Measurements from ENCODE around the gene RASSF4.
A peak's percentile ranks its signal among the peaks of the same experiment; 100 is the strongest.

Gene RASSF4

GRCh38 chr10:44975431-44976331, 16.1 kb downstream of the RASSF4 start:
- H3K9ac ChIP-seq (ENCODE audit: low read depth, low read length), result no peak overlapping the region; the same call in 1 of the 2 replicates
- H3K27ac ChIP-seq (ENCODE audit: low read length), result no peak overlapping the region
- H3K27me3 ChIP-seq (ENCODE audit: insufficient read depth, low read length), result peaks cover 4% of the 10 kb centered on the region
- H3K36me3 ChIP-seq (ENCODE audit: insufficient read depth, low read depth, low read length), result no peaks in the 10 kb centered on the region
- H3K9me3 ChIP-seq (ENCODE audit: insufficient read depth, low read depth, low read length), result no peaks in the 10 kb centered on the region
- H3K4me1 ChIP-seq (ENCODE audit: insufficient read depth, low read length), result peaks cover 40% of the 10 kb centered on the region; the same call in 1 of the 2 replicates
- peak overlapping the region; percentile 48; the same call in 1 of the 2 replicates for H3K4me3 ChIP-seq (ENCODE audit: low read length)

DNA sequence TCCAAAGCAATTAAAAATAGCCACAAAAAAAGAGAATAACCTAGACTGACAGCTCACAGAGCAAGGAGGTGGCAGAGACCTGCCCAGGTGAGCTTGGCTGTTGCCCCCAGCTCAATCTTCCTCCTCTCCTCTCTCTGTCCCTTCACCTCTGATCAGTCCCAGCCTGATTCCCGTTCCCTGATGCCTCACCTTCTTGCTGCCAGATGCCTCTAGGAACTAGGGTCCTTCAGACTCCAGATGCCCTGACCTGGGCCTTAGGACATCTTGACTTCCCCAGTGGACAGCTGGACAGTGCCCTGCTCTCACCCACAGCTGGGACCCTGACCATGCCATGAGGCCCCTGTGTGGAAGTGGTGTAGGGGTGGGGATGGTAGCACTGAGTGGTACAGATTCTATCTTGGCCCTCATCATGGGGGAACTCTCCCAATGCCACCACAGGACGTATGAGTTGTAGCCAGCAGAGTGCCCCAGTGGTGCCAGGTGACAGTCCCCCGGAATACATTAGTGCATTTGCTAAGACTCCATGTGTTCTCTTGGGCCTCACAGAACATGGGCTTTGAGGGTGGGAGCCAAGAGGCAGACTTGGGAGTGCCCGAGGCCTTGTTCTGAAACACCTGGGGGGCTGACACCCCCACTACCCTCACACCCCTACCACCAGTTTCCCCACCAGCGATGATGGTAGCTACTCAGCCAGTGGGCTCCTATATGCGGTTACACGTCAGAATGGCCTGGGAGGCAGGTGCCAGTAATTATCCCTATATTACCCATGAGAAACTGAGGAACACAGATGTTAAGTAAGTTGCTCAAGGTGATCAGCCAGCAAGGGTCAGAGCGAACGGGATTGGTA, 17.0 kb downstream of the RASSF4 start:
- Histone ChIP-seq H3K9ac (ENCODE audit: low read depth, low read length) (no peak overlapping the region), H3K36me3 (ENCODE audit: insufficient read depth, low read depth, low read length) (no peaks in the 10 kb centered on the region), H3K4me1 (ENCODE audit: insufficient read depth, low read length) (peaks cover 43% of the 10 kb centered on the region; the same call in 1 of the 2 replicates), H3K4me3 (ENCODE audit: low read length) (no peak overlapping the region), H3K9me3 (ENCODE audit: insufficient read depth, low read depth, low read length) (no peaks in the 10 kb centered on the region), H3K27ac (ENCODE audit: low read length) (no peak overlapping the region), H3K27me3 (ENCODE audit: insufficient read depth, low read length) (peaks cover 8% of the 10 kb centered on the region)

- no peak overlapping the region for H3K27ac ChIP-seq (ENCODE audit: low read length)
- H3K4me3 ChIP-seq (ENCODE audit: low read length), result peak overlapping the region; percentile 40; the same call in 1 of the 2 replicates
- no peaks in the 10 kb centered on the region for H3K9me3 ChIP-seq (ENCODE audit: insufficient read depth, low read depth, low read length)
Measured at GRCh38 chr10:44977287-44978212, 17.9 kb downstream of the RASSF4 start.

GRCh38 chr10:44978213-44978569, 18.6 kb downstream of the RASSF4 start:
- no peaks in the 10 kb centered on the region for H3K9me3 ChIP-seq (ENCODE audit: insufficient read depth, low read depth, low read length)
- H3K27ac ChIP-seq (ENCODE audit: low read length), result no peak overlapping the region
- peaks cover 8% of the 10 kb centered on the region for H3K27me3 ChIP-seq (ENCODE audit: insufficient read depth, low read length)
- H3K9ac ChIP-seq (ENCODE audit: low read depth, low read length), result no peak overlapping the region
- peak overlapping the region; percentile 40 for H3K4me3 ChIP-seq (ENCODE audit: low read length)
- H3K4me1 ChIP-seq (ENCODE audit: insufficient read depth, low read length), result peaks cover 40% of the 10 kb centered on the region; the same call in 1 of the 2 replicates
- no peaks in the 10 kb centered on the region for H3K36me3 ChIP-seq (ENCODE audit: insufficient read depth, low read depth, low read length)

More at GRCh38 chr10:44977287-44978212, 17.9 kb downstream of the RASSF4 start:
- Histone ChIP-seq H3K4me1 (ENCODE audit: insufficient read depth, low read length) (peaks cover 43% of the 10 kb centered on the region; the same call in 1 of the 2 replicates), H3K36me3 (ENCODE audit: insufficient read depth, low read depth, low read length) (no peaks in the 10 kb centered on the region), H3K9ac (ENCODE audit: low read depth, low read length) (no peak overlapping the region), H3K27me3 (ENCODE audit: insufficient read depth, low read length) (peaks cover 8% of the 10 kb centered on the region)

DNA sequence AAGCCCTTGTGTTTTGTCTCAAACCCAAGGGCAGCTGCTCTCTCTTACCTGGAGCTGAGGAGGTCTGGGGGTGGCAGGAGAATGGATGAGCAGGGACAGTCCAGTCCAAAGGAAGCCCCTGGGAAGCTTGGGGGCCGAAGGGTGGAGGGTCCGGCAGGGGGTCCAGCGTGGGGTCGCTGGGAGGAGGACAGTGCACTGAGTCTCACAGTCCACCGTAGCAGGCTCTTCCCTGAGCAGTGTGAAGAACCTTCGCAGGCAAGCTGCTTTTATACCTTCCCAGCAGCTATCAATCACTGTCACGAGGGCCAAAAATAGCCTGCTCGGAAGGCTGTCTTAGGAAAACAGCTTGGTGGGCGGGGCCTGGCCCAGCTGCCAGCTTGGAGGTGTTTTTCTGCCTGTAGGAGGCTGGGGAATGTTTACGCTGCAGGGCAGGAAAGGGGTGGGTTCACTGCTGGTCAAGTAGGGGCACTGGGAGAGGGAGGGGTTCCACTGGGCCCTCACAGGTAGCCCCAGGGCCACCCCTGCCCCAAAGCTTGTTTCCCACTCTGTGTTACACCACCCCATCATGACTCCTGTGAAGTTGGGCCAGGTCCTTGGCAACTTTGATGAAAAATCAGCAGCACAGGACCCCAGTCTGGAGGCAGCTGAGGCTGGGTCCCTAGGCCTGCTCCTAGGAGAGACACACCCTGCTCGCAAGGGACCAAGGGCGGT, 19.1 kb downstream of the RASSF4 start, which contains the start of gene DEPP1:
TSS of gene DEPP1 (minus strand) at position 240 of the 711 bp plus-strand sequence. CDS start 779 bp downstream, outside the sequence.
- H3K27ac ChIP-seq (ENCODE audit: low read length), result peak within 1 kb of the TSS; percentile 53

GRCh38 chr10:44979281-44980191, 19.9 kb downstream of the RASSF4 start:
- H3K27ac ChIP-seq (ENCODE audit: low read length), result peak overlapping the region; percentile 53
- H3K9me3 ChIP-seq (ENCODE audit: insufficient read depth, low read depth, low read length), result no peaks in the 10 kb centered on the region
- no peak overlapping the region; the same call in 1 of the 2 replicates for H3K4me3 ChIP-seq (ENCODE audit: low read length)
- peaks cover 30% of the 10 kb centered on the region; the same call in 1 of the 2 replicates for H3K4me1 ChIP-seq (ENCODE audit: insufficient read depth, low read length)
- H3K27me3 ChIP-seq (ENCODE audit: insufficient read depth, low read length), result peaks cover 8% of the 10 kb centered on the region
- H3K36me3 ChIP-seq (ENCODE audit: insufficient read depth, low read depth, low read length), result no peaks in the 10 kb centered on the region
- H3K9ac ChIP-seq (ENCODE audit: low read depth, low read length), result peak overlapping the region; percentile 46; the same call in 1 of the 2 replicates

More for the DNA sequence above, 19.1 kb downstream of the RASSF4 start, which contains the start of gene DEPP1:
- Histone ChIP-seq H3K27me3 (ENCODE audit: insufficient read depth, low read length) (peaks cover 8% of the 10 kb centered on the region), H3K9me3 (ENCODE audit: insufficient read depth, low read depth, low read length) (no peaks in the 10 kb centered on the region), H3K36me3 (ENCODE audit: insufficient read depth, low read depth, low read length) (no peaks in the 10 kb centered on the region), H3K9ac (ENCODE audit: low read depth, low read length) (peak within 1 kb of the TSS; percentile 46; the same call in 1 of the 2 replicates), H3K4me3 (ENCODE audit: low read length) (peak within 1 kb of the TSS; percentile 40), H3K4me1 (ENCODE audit: insufficient read depth, low read length) (peaks cover 36% of the 10 kb centered on the region; the same call in 1 of the 2 replicates)

DNA sequence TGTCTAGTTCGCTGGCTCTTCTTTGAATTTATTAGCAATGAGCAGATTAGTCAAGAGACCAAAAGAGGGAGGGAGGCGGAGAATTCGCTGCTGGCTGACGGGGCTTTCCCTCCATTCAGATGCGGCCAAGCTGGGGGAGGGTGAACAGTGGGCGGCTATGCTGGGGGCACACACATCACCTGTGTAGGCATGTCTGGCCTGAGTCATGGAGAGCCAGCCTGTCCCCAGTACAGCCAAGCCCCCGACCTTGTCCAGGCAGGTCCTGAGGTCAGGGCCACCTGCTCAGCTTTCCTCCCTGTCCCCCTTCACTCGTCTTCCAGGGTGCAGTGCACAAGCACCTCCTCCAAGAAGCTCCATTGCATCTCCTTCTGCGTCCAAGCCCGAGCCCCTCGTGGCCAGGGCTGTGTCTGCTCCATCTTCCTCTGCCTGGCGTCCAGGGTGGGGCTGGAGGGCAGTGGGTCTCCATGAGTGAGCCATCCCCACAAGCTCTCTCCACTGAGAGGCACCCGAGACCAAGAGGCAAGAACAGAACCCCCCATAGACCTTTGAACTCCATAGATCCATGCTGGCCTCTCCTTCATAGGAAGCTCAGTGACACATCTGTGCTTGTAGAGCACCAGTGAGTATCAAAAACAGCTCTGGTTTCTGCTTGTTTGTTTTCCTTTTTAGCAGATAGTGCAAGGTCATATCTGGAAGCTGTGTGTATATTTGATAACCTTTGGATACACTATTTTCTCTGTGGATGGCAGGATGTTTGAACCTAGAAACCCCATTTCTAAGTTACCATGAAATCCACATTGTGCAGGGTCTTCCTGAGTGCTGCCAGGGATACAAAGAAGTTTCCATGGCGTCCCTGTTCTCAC, 20.9 kb downstream of the RASSF4 start:
- Histone ChIP-seq H3K9ac (ENCODE audit: low read depth, low read length) (0 out of 2 replicates have a peak overlapping the region, but pooled peaks have one; percentile 5), H3K27ac (ENCODE audit: low read length) (no peak overlapping the region), H3K27me3 (ENCODE audit: insufficient read depth, low read length) (peaks cover 8% of the 10 kb centered on the region), H3K36me3 (ENCODE audit: insufficient read depth, low read depth, low read length) (no peaks in the 10 kb centered on the region), H3K9me3 (ENCODE audit: insufficient read depth, low read depth, low read length) (no peaks in the 10 kb centered on the region), H3K4me1 (ENCODE audit: insufficient read depth, low read length) (peaks cover 32% of the 10 kb centered on the region; the same call in 1 of the 2 replicates), H3K4me3 (ENCODE audit: low read length) (no peak overlapping the region; the same call in 1 of the 2 replicates)

DNA sequence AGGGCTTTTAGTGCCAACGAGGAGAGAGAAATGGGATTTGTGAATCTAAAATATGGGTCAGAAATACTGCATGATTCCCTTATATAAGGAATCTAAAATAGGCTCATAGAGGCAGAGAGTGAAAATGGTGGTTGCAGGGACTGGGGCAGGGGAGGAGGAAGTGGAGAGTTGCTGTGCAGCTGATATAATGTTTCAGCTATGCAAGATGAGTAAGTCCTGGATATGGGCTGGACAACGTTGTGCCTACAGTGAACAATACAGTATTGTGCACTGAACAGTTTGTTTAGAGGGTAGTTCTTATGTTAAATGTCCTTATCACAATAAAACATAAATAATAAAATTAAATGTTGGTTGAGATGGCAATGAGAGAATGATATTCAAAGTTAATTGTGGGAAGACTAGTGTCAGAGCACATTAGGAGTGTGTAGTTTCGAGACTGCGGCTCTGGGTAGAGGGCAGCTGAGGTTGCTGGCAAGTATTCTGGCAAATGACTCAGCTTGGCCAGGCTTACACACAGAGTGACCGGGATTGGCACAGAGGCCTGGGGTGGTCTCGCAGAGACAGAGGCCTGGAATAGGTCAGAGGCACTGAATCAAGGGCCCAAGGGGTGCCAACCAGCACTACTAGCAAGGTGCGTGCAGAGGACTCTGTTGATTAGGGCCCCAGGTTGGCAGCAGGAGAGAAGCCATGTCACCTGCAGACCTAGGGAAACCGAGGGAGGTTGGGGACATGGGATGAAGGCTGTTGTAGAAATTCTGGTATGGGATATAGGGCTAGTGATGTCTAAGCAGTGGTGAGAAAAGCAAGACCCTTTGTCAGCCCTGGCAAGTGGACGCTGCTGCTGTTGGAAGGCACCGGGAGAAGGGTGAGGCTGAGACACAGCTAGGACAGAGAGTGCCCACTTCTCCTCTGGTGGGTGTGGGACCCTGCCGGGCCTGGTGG, 21.8 kb downstream of the RASSF4 start:
- no peaks in the 10 kb centered on the region for H3K9me3 ChIP-seq (ENCODE audit: insufficient read depth, low read depth, low read length)
- H3K9ac ChIP-seq (ENCODE audit: low read depth, low read length), result 0 out of 2 replicates have a peak overlapping the region, but pooled peaks have one; percentile 5
- H3K4me1 ChIP-seq (ENCODE audit: insufficient read depth, low read length), result peaks cover 34% of the 10 kb centered on the region; the same call in 1 of the 2 replicates
- peaks cover 8% of the 10 kb centered on the region for H3K27me3 ChIP-seq (ENCODE audit: insufficient read depth, low read length)
- H3K27ac ChIP-seq (ENCODE audit: low read length), result no peak overlapping the region
- no peaks in the 10 kb centered on the region for H3K36me3 ChIP-seq (ENCODE audit: insufficient read depth, low read depth, low read length)
- no peak overlapping the region for H3K4me3 ChIP-seq (ENCODE audit: low read length)
